ENCODE measurements around the gene PCNX2. TPM values are rescaled to one million over a fixed set of nuclear protein-coding genes. Genes with fewer than 3 reads are reported as not detected.

Gene PCNX2
- total RNA-seq, 1 donor from 2014 or later, result 18.4 TPM

DNA sequence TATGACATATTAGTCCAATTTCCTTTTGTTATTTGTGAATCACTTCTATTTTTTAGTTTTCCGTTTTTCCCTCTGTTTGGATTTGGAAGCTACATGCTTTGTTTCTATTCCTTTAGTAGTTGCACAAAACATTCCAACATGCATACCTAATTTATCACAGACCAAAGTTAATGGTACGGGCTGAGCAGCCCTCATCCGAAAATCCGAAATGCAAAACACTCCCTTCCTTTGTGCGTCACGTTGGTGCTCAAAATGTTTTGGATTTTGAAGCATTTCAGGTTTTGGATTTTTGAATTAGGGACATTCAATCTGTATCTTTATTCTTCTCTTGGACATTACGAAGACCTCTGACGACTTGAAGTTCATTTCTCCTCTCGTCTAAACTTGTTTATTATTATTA is 124.8 kb downstream of the PCNX2 start:
- H3K27me3 Mint-ChIP-seq, result no peaks in the 10 kb centered on the region
- DNase-seq (ENCODE audit: extremely low spot score, unreplicated experiment), result no peak
- TF ChIP-seq, protein P1, sequence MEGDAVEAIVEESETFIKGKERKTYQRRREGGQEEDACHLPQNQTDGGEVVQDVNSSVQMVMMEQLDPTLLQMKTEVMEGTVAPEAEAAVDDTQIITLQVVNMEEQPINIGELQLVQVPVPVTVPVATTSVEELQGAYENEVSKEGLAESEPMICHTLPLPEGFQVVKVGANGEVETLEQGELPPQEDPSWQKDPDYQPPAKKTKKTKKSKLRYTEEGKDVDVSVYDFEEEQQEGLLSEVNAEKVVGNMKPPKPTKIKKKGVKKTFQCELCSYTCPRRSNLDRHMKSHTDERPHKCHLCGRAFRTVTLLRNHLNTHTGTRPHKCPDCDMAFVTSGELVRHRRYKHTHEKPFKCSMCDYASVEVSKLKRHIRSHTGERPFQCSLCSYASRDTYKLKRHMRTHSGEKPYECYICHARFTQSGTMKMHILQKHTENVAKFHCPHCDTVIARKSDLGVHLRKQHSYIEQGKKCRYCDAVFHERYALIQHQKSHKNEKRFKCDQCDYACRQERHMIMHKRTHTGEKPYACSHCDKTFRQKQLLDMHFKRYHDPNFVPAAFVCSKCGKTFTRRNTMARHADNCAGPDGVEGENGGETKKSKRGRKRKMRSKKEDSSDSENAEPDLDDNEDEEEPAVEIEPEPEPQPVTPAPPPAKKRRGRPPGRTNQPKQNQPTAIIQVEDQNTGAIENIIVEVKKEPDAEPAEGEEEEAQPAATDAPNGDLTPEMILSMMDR (conservative IDR thresholded peaks at IDR 0.05), result no peak
- peaks cover 27% of the 10 kb centered on the region for H3K36me3 Mint-ChIP-seq
- H3K4me3 Mint-ChIP-seq, result no peak overlapping the region
- H3K27ac Mint-ChIP-seq, result no peak overlapping the region
- H3K9me3 Mint-ChIP-seq, result peaks cover 11% of the 10 kb centered on the region
- peaks cover 6% of the 10 kb centered on the region for H3K4me1 Mint-ChIP-seq (ENCODE audit: unreplicated experiment)

DNA sequence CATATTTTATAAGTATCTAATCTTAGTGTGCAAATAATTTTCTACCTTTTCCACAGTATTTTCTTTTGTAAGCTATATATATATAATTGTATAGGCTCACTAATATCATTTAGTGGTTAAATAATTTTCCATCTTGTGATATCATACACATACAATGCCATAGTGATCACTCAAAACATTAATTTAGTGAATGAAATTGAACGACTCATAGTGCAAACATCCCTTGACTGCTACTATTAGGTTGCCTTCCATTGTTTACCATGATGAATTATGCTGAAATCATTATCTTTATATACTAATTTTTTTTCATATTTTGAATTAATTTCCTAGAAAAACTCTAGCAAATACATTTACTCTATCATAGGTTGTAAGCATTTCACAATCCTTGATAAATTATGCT is 127.1 kb downstream of the PCNX2 start:
- H3K4me3 Mint-ChIP-seq, result no peak overlapping the region
- TF ChIP-seq, protein P1 (conservative IDR thresholded peaks at IDR 0.05), result no peak
- no peaks in the 10 kb centered on the region for H3K27me3 Mint-ChIP-seq
- peaks cover 27% of the 10 kb centered on the region for H3K36me3 Mint-ChIP-seq
- H3K4me1 Mint-ChIP-seq (ENCODE audit: unreplicated experiment), result no peaks in the 10 kb centered on the region
- no peak for DNase-seq (ENCODE audit: extremely low spot score, unreplicated experiment)
- H3K9me3 Mint-ChIP-seq, result peaks cover 11% of the 10 kb centered on the region
- no peak overlapping the region for H3K27ac Mint-ChIP-seq

DNA sequence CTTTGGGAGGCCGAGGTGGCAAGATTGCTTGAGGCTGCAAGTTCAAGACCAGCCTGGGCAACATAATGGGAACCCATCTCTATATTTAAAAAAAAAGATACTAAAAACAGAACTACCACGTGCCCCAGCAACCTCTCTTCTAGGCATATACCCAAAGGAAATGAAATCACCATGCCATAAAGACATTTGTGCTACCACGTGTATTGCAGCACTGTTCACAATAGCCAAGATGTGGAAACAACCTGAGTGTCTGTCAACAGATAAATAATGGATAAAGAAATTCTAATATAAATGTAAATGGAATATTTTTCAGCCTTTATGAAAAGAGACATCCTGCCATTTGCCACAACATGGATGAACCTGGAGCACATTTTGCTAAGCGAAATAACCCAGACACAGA is 128.6 kb downstream of the PCNX2 start:
- TF ChIP-seq, protein P1 (conservative IDR thresholded peaks at IDR 0.05), result no peak
- H3K27ac Mint-ChIP-seq, result no peak overlapping the region
- H3K4me1 Mint-ChIP-seq (ENCODE audit: unreplicated experiment), result no peaks in the 10 kb centered on the region
- no peak overlapping the region for H3K4me3 Mint-ChIP-seq
- no peaks in the 10 kb centered on the region for H3K27me3 Mint-ChIP-seq
- DNase-seq (ENCODE audit: extremely low spot score, unreplicated experiment), result no peak
- peaks cover 19% of the 10 kb centered on the region for H3K36me3 Mint-ChIP-seq
- peaks cover 10% of the 10 kb centered on the region for H3K9me3 Mint-ChIP-seq

DNA sequence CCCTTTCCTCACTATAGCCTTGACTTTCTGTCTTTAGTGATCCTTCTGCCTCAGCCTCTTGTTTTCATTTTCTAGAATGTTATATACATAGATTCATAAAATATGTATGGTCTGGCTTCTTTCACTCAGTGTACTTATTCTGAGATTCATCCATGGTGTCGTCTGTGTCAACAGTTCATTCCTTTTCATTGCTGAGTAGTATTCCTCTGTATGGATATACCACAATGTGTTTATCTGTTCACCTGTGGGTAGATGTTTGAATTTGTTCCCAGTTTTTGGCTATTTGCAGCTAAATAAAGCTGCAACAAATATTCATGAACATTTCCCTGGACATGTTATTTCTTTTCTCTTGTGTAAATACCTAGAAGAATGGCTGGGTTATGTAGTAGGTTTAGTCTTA is 131.8 kb downstream of the PCNX2 start:
- DNase-seq (ENCODE audit: extremely low spot score, unreplicated experiment), result no peak
- Mint-ChIP-seq H3K27me3 (no peaks in the 10 kb centered on the region), H3K4me3 (no peak overlapping the region), H3K9me3 (no peaks in the 10 kb centered on the region), H3K36me3 (peaks cover 15% of the 10 kb centered on the region), H3K4me1 (ENCODE audit: unreplicated experiment) (no peaks in the 10 kb centered on the region), H3K27ac (no peak overlapping the region)
- TF ChIP-seq, protein P1 (conservative IDR thresholded peaks at IDR 0.05), result no peak

DNA sequence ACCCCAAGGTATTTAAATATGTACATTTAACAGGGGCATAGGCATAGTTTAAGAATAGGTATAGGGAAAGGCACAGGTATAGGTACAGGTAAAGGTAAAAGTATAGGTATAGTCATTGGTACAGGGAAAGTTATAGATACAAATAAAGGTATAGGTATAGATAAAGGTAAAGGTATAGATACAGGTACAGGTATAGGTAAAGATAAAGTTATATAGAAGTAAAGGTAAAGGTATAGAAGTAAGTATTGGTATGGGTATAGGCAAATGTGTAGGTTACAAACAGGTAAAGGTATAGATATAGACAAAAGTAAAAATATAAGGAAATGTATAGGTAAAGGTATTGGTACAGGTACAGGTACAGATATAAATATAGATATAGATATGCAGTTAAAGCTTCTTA is 137.2 kb downstream of the PCNX2 start:
- TF ChIP-seq, protein P1 (conservative IDR thresholded peaks at IDR 0.05), result no peak
- Mint-ChIP-seq H3K36me3 (peaks cover 24% of the 10 kb centered on the region), H3K4me3 (no peak overlapping the region), H3K9me3 (no peaks in the 10 kb centered on the region), H3K27ac (no peak overlapping the region), H3K27me3 (no peaks in the 10 kb centered on the region), H3K4me1 (ENCODE audit: unreplicated experiment) (no peaks in the 10 kb centered on the region)
- no peak for DNase-seq (ENCODE audit: extremely low spot score, unreplicated experiment)

DNA sequence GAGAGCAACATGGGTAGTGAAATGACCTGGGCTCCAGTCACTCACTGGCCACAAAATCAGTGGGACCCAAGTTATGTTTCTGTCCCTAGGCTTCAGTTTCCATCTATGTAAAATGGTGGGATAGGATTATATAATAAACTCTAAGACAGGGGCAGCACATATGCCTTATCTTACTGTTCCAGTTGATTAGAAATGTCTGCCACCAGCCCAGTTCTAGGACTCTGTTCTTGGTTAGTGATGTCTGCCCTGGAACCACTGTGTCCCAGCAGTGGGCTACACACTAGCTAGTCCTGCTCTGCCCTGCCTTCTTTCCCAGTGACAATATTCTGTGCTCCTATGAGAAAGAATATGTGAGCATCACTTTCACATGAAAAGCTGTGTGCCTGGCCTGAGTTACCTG is 138.3 kb downstream of the PCNX2 start:
- Mint-ChIP-seq H3K4me1 (ENCODE audit: unreplicated experiment) (no peaks in the 10 kb centered on the region), H3K27ac (no peak overlapping the region), H3K27me3 (no peaks in the 10 kb centered on the region), H3K9me3 (no peaks in the 10 kb centered on the region), H3K36me3 (peaks cover 25% of the 10 kb centered on the region), H3K4me3 (no peak overlapping the region)
- DNase-seq (ENCODE audit: extremely low spot score, unreplicated experiment), result no peak
- TF ChIP-seq, protein P1 (conservative IDR thresholded peaks at IDR 0.05), result no peak

Measured in type B pancreatic cell (in vitro differentiated cells).